GM08714 (cell line): ENCODE results near the gene RANBP9.

Experiments used
- H3K4me3 ChIP-seq: fragments of 200-500 bp; sonication (Bioruptor generic); 2 replicates; pipeline ENCODE4 v1.5.1; 2014; ENCODE audit warnings: mild to moderate bottlenecking, low read length, inconsistent platforms
- ZNF274 ChIP-seq: IDR thresholded peaks from 2 replicates; pipeline ENCODE4 v1.6.1; 2012; ENCODE audit warnings: mild to moderate bottlenecking, low read depth, low read length

The RANBP9 gene

DNA sequence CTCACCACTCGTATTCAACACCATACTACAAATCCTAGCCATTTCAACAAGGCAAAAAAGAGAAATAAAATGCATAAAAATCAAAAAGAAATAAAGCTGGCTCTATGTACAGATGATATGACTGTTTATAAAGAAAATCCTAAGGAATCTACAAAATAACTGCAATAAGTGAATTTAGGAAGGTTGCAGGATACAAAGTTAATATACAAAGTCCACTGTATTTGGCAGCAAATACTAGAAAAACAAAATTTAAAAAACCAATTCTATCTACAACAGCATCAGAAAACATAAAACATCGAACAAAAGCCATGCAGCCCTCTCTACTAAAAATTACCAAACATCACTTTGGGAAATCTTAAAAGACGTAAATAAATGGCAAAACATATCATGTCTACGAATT is 47.6 kb downstream of the RANBP9 start:
- H3K4me3 ChIP-seq, result no peak overlapping the region
- no peak for TF ChIP-seq ZNF274

DNA sequence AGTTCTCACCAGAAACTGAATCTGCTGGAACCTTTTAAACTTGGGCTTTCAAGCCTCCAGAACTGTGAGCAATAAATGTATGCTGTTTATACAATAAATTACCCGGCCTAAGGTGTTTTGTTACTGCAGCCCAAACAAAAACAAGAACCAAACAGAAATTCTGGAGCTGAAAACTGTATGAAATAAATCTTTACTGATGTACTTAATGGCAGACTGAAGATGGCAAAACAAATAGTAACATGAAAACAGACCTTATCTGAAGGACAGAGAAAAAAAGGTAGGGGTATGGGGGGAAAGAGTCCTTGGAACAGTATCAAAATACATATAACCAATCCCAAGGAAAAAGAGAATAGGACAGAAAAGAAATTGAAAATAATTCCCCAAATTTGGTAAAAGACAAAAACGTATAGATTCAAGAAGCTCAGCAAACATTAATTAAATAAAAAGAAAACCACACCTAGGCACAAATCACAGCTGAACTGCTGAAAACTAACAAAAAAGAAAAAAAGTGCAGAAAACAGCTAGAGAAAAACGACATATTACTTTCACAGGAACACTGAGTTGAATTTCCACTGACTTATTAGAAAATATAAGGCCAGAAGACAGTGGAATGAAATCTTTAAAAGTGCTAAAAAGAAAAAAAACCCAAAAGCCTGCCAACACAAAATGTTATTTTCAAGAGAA is 48.8 kb downstream of the RANBP9 start:
- no peak for TF ChIP-seq ZNF274
- no peak overlapping the region for H3K4me3 ChIP-seq

DNA sequence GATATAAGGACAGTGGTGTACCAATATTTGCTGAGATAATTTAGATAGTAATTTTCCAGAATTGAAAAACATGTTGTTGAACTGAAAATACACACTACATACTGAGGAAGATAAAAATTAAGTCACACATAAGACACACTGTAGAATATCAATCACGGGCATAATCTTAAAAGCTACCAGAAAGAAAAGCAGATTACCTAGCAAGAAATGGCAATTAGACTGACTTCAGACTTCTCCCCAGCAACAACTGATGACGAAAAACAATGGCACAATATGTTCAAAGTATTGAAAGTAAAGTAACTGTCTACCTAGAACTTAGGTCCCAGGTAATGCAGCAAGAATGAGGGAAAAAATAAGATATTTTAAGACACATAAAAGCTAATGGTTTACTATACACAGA is 50.0 kb downstream of the RANBP9 start:
- no peak for TF ChIP-seq ZNF274
- no peak overlapping the region for H3K4me3 ChIP-seq

DNA sequence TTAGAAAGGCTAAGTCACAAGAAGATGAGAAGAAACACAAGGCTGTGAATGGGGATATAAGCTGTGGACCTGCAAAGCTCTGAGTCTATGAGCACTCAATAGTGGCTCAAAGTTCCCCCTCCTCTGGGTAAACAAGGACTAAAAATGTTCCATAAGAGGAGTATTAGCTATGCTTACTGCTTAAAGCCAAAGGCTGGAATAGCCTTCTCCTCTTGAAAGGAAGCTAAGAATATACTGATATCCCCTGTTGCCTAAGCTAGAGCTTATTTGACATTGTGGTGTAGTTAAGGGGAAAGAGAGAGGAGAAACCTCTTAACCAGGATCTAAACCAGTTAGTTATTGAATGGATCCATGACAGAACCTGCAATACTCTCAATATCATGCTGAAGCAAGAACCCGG is 50.7 kb downstream of the RANBP9 start:
- H3K4me3 ChIP-seq, result no peak overlapping the region

DNA sequence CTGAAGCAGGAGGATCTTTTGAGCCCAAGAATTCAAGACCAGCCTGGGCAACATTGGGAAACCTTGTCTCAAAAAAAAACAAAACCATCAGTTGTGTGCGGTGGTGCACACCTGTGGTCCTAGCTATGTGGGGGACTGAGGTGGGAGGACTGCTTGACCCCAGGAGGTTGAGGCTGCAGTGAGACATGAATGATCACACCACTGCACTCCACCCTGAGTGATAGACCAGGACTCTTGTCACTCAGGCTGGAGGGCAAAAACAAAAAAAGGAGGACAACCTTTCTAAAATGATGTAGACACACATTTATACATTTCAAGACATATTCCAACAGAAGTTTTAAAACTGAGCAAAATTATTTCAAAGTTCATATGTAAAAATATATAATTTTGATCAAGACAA is 51.4 kb downstream of the RANBP9 start:
- no peak for TF ChIP-seq ZNF274
- no peak overlapping the region for H3K4me3 ChIP-seq

More for the DNA sequence above, 50.7 kb downstream of the RANBP9 start:
- no peak for TF ChIP-seq ZNF274

DNA sequence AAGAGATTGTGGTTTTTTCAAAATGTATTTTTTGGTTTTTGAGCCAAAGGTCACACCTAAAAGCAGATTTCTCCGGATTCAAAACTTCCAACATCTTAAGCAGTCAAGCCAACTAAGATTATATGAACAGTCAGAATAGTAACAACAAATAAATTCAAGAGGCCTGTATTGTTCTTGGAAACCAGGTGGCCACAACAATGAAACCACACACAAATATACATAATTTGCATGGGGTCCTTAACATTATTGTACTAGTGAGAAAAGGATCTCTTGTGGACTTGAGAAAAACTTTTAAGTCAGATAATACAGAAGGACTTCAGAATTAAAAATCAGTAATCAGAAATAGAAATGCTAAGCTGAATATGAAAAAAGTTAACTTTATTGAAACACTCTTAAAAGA is 55.9 kb downstream of the RANBP9 start:
- TF ChIP-seq ZNF274, result no peak
- H3K4me3 ChIP-seq, result no peak overlapping the region

DNA sequence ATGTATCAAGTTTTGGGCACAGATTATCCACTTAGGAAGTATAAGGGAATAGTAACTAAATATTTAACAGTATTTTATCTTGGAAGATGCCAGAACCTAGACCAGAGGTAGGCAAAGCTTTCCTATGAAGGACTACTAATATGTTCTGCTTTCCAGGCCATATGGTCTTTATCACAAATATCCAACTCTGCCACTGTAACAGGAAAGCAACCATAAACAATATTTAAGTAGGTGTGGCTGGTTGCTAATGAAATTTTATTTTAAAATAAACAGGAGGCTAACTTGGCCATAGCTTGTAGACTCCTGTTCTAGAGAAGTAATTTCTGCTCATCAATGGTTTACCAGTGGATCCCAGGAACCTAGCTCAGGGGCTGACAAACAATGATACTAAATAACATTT is 57.1 kb downstream of the RANBP9 start:
- no peak overlapping the region for H3K4me3 ChIP-seq
- TF ChIP-seq ZNF274, result no peak

DNA sequence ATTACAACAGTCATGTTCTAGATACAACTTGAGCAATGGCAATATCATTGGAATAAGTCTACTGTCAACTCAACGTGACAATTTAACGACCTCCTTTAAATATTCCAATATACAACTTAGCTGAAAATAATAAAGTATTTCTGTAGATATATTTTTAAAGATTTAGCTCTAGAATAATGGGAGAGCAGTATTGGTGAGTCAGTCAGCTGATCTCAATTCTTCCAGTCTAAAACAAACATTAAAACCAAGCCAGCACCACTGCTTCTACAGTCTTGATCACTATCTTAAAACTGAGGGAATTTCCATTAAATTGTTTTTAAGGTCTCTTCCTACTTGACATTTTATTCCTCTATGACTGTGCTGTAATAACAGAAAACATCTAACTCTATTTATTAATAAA is 58.3 kb downstream of the RANBP9 start:
- no peak overlapping the region for H3K4me3 ChIP-seq
- TF ChIP-seq ZNF274, result no peak

DNA sequence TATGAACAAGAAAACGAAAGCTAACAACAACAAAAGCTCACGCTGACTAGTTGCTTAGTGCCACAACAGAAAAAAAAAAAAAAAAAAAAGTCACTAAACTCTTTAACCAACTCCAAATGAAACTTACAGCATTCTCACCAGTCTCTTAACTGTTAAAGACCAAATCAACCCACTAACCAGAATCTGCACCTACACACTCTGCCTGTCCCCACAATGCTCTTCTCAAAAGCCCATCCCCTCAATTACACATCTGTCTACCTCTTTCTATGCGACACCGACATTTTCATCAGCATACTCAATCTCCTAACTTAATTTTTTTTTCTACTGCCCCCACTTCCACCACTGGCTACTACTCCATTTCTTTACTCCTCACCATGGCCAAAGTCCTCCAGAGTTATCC is 62.2 kb downstream of the RANBP9 start:
- TF ChIP-seq ZNF274, result no peak

DNA sequence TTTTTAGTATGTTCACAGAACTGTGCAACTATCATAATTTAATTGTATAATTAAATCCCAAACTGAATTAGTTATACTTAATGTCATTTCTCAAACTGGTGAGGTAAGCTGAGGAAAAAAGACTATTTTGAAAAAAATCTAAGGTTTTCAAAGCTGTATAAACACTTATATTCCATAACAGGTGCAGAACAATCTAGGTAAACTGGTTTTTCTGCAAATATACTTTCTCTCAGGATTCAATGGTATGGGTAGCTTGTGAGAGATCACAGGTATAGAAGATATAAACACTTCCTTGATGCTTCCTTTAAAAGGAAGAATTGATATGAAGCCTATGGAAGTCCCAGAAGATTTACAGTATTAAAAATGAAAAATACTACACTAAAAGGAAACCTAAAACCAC is 62.8 kb downstream of the RANBP9 start:
- TF ChIP-seq ZNF274, result no peak
- no peak overlapping the region for H3K4me3 ChIP-seq

More for the DNA sequence above, 62.2 kb downstream of the RANBP9 start:
- no peak overlapping the region for H3K4me3 ChIP-seq

DNA sequence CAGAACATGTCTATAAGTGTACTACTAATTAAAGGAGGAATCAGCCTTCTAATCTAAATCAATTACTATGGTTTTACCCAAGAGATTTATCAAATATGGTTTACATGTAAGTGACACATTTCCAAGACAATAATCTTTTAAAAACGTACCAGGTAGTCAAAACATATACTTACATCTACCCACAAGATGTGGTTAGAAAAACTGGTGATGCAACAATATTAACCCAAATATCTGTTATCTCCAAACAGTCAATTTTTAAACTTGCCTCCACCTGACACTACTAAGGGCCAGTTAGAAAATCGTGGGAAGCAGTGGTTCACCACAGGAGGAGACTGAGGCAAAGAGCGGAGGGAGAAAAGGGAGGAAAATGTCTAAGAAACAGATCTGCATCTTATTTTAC is 68.5 kb downstream of the RANBP9 start:
- H3K4me3 ChIP-seq, result no peak overlapping the region
- TF ChIP-seq ZNF274, result no peak

DNA sequence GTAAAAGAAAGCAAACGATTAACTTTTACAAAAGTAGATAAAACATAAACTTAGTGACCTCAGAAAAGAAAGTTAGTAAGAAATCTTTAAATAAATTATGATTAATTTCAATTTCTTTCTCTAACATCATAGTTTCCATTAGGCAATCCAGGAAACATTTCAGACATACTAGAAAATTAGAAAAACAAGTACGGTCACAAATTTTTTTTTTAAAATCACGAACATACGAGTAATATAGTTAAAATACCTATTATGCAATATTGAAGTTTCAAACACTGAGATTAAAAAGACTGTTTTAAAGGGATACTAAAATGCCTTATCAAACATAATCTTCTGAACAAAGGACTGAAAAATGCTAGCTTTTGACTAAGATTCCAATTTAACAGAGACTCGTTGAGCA is 70.3 kb downstream of the RANBP9 start:
- no peak for TF ChIP-seq ZNF274
- no peak overlapping the region for H3K4me3 ChIP-seq

DNA sequence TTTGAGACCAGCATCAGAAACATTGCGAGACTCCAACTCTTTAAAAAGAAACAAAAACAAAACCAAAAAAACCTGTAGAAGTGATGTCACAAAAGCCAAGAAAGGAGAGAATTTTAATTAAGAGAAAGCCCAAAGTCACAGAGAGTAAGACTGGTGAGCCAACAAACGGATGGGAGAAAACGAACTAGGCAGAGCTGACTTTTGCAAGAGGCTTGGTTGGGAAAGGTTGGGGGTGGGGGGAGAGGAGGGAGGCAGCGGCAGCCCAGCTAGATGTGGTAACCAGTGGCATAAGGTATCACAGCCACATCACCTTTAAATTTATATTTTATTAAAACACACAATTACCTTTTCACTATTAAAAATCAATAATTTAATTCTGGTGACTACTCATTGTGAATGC is 73.0 kb downstream of the RANBP9 start:
- H3K4me3 ChIP-seq, result no peak overlapping the region
- no peak for TF ChIP-seq ZNF274

DNA sequence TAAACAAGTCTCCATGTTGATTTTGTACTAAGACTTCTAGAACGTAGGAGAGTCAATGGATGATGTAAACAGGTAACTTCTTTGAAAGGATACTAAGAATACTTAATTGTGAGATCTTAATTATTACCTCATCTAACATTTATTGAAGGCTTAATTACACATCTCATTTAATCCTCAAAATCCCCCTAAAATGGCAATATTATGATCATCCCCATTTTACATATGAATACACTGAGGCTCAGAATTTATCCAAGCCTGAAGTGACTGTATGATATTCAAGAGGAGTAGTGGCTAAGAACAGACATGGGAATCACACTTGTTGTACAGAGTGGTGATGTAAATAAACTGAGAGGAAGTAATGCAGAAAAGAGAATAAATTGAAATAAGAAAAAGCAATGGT is 73.6 kb downstream of the RANBP9 start:
- no peak for TF ChIP-seq ZNF274
- H3K4me3 ChIP-seq, result no peak overlapping the region

DNA sequence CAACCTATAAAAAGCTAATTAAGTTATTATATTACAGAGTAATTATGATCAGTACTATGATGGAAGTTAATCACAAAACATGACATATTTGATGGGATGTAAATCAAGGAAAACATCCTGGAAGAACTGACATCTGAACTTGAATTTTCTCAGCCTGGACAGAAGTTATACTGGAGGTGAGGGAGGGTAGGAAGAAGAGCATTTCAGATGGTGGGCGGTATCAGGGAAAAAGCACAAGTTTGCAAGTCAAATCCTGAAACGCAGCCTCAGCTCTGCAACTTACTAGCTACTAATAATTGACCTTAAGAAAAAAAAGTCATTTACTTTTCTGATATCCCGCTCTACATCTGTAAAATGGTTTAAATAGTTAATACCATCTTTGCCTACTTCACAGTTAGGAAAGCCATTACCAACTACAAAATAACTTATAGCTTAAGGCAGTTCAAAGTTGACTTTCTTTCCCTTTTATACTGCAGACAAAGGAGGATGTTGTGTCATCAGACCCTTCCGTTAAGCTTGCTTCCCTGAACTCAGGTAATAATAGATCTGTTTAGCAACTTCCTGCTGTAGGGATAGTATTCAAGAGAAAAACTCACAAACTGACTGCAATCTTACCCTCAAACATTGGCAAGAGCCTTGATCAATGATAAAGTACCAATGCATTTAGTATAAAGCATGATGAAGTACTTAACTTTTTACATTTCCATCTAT is 75.5 kb downstream of the RANBP9 start:
- no peak overlapping the region for H3K4me3 ChIP-seq
- TF ChIP-seq ZNF274, result no peak
